Measurements from ENCODE around the gene ZNF362.

DNA sequence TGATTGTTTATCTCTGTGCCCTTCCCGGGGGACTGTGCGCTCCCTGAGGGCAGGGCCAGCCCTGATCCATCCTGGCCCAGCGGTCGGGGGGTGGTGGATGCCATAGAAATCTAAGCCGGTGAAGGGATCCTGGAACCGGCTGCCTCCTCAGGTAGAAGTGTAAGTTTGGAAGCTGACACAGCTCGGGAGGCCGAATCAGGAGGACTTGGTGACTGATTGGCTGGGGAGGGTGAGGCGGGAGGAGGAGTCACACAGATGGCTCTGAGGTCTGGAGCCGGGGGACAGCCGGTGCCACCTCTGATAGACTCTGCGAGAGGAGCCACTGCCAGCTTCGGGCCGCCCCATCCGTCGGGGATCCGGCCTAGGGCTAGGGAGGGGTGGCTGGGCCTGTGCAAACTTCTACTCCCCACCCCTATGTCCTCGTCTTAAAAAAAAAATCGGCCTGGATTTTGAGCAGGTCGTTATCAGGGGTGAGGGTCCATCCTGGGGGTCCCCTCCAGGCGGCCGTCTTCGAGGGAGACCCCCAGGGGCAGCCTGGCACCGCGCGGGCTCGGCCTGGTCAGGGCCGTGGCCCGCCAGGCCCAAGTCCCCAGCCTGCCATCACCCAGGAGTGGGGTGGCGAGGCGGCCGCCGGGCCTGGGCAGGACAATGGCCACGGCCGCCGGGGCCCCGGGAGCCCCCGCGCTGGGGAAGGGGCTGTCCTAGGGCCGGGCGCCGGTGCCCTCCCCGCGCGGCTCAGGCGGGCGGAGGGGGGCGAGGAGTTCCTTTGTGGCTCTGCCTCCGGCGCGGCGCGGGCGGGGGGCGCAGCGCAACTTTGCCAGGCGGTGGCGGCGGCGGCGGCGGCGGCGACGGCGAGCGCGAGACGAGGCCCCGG is 708 bp upstream of the ZNF362 start:
- TF ChIP-seq EZH2 (IDR thresholded peaks at IDR 0.05; ENCODE audit: low read length, unreplicated experiment), result no peak
- TF ChIP-seq EZH2phosphoT487 (IDR thresholded peaks at IDR 0.05; ENCODE audit: borderline replicate concordance, low read length), result no peak
- TF ChIP-seq, protein P1, sequence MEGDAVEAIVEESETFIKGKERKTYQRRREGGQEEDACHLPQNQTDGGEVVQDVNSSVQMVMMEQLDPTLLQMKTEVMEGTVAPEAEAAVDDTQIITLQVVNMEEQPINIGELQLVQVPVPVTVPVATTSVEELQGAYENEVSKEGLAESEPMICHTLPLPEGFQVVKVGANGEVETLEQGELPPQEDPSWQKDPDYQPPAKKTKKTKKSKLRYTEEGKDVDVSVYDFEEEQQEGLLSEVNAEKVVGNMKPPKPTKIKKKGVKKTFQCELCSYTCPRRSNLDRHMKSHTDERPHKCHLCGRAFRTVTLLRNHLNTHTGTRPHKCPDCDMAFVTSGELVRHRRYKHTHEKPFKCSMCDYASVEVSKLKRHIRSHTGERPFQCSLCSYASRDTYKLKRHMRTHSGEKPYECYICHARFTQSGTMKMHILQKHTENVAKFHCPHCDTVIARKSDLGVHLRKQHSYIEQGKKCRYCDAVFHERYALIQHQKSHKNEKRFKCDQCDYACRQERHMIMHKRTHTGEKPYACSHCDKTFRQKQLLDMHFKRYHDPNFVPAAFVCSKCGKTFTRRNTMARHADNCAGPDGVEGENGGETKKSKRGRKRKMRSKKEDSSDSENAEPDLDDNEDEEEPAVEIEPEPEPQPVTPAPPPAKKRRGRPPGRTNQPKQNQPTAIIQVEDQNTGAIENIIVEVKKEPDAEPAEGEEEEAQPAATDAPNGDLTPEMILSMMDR (conservative IDR thresholded peaks at IDR 0.05; ENCODE audit: low read depth, low read length), result no peak
